HEK293 (cell line): ENCODE results near the gene LAMC2.

ENCODE experiments used
- BCL11B ChIP-seq: fragments of 450-650 bp; formaldehyde crosslinking; IDR thresholded peaks from 2 replicates; pipeline ENCODE4 v1.5.1; 2016; ENCODE audit warnings: low read depth, missing biosample characterization, missing genetic modification characterization
- CTCF ChIP-seq: fragments of 450-650 bp; formaldehyde crosslinking; IDR thresholded peaks from 2 replicates; pipeline ENCODE4 v1.5.1; 2016; ENCODE audit warnings: missing biosample characterization, missing genetic modification characterization
- EGR2 ChIP-seq: fragments of 450-650 bp; formaldehyde crosslinking; IDR thresholded peaks from 2 replicates; pipeline ENCODE4 v1.5.1; 2016; ENCODE audit warnings: low read depth, missing biosample characterization, missing genetic modification characterization
- KLF16 ChIP-seq: fragments of 450-650 bp; formaldehyde crosslinking; IDR thresholded peaks from 2 replicates; pipeline ENCODE4 v1.5.1; 2017; ENCODE audit warnings: missing biosample characterization, missing genetic modification characterization
- KLF9 ChIP-seq: fragments of 450-650 bp; formaldehyde crosslinking; IDR thresholded peaks from 2 replicates; pipeline ENCODE4 v1.5.1; 2016; ENCODE audit warnings: missing biosample characterization, missing genetic modification characterization, low read depth
- SETDB1 ChIP-seq: IDR thresholded peaks from one replicate; pipeline ENCODE4 v1.6.1; 2017; ENCODE audit warnings: mild to moderate bottlenecking, low read length, moderate library complexity, mixed read lengths; ENCODE audit not compliant: insufficient read length
- ZBTB26 ChIP-seq: fragments of 450-650 bp; formaldehyde crosslinking; optimal IDR thresholded peaks from 2 replicates; pipeline ENCODE3; 2016; ENCODE audit warnings: missing biosample characterization, mild to moderate bottlenecking, missing genetic modification characterization
- ZNF148 ChIP-seq: fragments of 450-650 bp; formaldehyde crosslinking; IDR thresholded peaks from 2 replicates; pipeline ENCODE4 v1.5.0; 2017; ENCODE audit warnings: missing biosample characterization, missing genetic modification characterization, borderline replicate concordance
- ZNF23 ChIP-seq: fragments of 450-650 bp; formaldehyde crosslinking; IDR thresholded peaks from 2 replicates; pipeline ENCODE4 v1.5.1; 2016; ENCODE audit warnings: missing biosample characterization, missing genetic modification characterization, borderline replicate concordance
- ZNF362 ChIP-seq: fragments of 450-650 bp; formaldehyde crosslinking; IDR thresholded peaks from 2 replicates; pipeline ENCODE4 v1.5.1; 2016; ENCODE audit warnings: missing biosample characterization, missing genetic modification characterization
- ZNF473 ChIP-seq: fragments of 450-650 bp; formaldehyde crosslinking; IDR thresholded peaks from 2 replicates; pipeline ENCODE4 v1.5.1; 2017; ENCODE audit warnings: missing biosample characterization, missing genetic modification characterization
- ZNF501 ChIP-seq: fragments of 450-650 bp; formaldehyde crosslinking; IDR thresholded peaks from 2 replicates; pipeline ENCODE4 v1.5.1; 2016; ENCODE audit warnings: missing biosample characterization, missing genetic modification characterization
- ZNF701 ChIP-seq: fragments of 450-650 bp; formaldehyde crosslinking; IDR thresholded peaks from 2 replicates; pipeline ENCODE4 v1.5.1; 2016; ENCODE audit warnings: missing biosample characterization, missing genetic modification characterization
- TF ChIP-seq, protein P1 (sequence below): fragments of 450-650 bp; formaldehyde crosslinking; IDR thresholded peaks from 2 replicates; pipeline ENCODE4 v1.5.1; 2016; ENCODE audit warnings: missing biosample characterization, missing genetic modification characterization

DNA sequence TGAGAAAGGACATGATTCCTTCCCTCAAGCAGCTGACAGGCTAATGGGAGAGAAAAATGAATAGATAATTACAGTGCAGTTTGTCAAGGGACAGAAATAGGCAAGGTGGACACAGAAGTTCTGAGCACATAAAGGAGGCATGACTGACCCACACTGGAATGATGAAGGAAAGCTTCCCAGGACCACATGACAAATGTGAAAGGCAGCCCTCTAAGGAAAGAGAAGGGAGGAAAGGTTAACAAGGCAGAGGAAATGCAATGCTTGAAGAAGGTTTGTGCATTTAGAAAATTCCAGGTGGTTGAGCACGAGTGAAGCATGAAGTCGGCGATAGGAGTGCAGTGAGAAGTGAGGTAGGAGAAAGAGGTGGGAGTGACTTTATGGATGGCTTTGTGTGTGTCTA is 37.4 kb downstream of the LAMC2 start:
- TF ChIP-seq CTCF (tag by site-specific recombination) (no peak), KLF9 (tag by site-specific recombination) (no peak), ZNF501 (no peak), KLF16 (no peak), ZBTB26 (tag by site-specific recombination) (no peak), SETDB1 (no peak), ZNF23 (no peak), BCL11B (no peak), ZNF701 (tag by site-specific recombination) (no peak), ZNF362 (no peak), ZNF148 (tag by site-specific recombination) (no peak), ZNF473 (no peak), EGR2 (no peak)
- TF ChIP-seq, protein P1, sequence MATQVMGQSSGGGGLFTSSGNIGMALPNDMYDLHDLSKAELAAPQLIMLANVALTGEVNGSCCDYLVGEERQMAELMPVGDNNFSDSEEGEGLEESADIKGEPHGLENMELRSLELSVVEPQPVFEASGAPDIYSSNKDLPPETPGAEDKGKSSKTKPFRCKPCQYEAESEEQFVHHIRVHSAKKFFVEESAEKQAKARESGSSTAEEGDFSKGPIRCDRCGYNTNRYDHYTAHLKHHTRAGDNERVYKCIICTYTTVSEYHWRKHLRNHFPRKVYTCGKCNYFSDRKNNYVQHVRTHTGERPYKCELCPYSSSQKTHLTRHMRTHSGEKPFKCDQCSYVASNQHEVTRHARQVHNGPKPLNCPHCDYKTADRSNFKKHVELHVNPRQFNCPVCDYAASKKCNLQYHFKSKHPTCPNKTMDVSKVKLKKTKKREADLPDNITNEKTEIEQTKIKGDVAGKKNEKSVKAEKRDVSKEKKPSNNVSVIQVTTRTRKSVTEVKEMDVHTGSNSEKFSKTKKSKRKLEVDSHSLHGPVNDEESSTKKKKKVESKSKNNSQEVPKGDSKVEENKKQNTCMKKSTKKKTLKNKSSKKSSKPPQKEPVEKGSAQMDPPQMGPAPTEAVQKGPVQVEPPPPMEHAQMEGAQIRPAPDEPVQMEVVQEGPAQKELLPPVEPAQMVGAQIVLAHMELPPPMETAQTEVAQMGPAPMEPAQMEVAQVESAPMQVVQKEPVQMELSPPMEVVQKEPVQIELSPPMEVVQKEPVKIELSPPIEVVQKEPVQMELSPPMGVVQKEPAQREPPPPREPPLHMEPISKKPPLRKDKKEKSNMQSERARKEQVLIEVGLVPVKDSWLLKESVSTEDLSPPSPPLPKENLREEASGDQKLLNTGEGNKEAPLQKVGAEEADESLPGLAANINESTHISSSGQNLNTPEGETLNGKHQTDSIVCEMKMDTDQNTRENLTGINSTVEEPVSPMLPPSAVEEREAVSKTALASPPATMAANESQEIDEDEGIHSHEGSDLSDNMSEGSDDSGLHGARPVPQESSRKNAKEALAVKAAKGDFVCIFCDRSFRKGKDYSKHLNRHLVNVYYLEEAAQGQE (tag by site-specific recombination): no peak
